ENCODE results near the gene NR4A3.

GRCh38 chr9:99823681-99824377 is 2.1 kb downstream of the NR4A3 start:
- no peak for TF ChIP-seq CTCF (IDR thresholded peaks at IDR 0.05)
- TF ChIP-seq POLR2A (IDR thresholded peaks at IDR 0.05): no peak

All from right lobe of liver (tissue), 4 donors.